H1 (cell line): ENCODE measurements around the gene TRIAP1. TPM values are rescaled to one million over a fixed set of nuclear protein-coding genes. Genes with fewer than 3 reads are reported as not detected.

Experiments used
- CTCF ChIA-PET: fragments of 300-600 bp; sonication (Branson Sonifier 250); formaldehyde crosslinking; loops from one replicate; lab custom pipeline; 2021; ENCODE audit not compliant: partially characterized antibody; lab: Charles Lee
- POLR2A ChIA-PET: fragments of 300-600 bp; sonication (Branson Sonifier 250); formaldehyde crosslinking; loops from one replicate; lab custom pipeline; 2021; ENCODE audit warnings: inconsistent platforms; ENCODE audit not compliant: partially characterized antibody; lab: Charles Lee
- DNase-seq, 2 experiments: peaks; one replicate each; pipeline versions ENCODE4 v3.0.0 to v3.0.0-alpha.2; 2010 to 2022; ENCODE audit warnings: low spot score in 2 of 2, low read depth in 1 of 2, mixed read lengths in 1 of 2
- FAIRE-seq: peaks from 2 replicates; lab custom pipeline; 2011; peaks lifted over from hg19 to GRCh38; lab: Jason Lieb, UNC
- H2AFZ ChIP-seq: 2 replicates; pipeline ENCODE4 v1.8.1; 2012; ENCODE audit warnings: low read length, inconsistent platforms
- H2AK5ac ChIP-seq: 2 replicates; pipeline ENCODE4 v1.6.1; 2013; ENCODE audit warnings: low read depth, low read length
- H2BK120ac ChIP-seq: replicated peaks from 2 replicates; pipeline ENCODE3; 2013; ENCODE audit warnings: low read depth, low read length, inconsistent platforms
- H2BK12ac ChIP-seq: 2 replicates; pipeline ENCODE4 v1.6.1; 2013; ENCODE audit warnings: low read depth, low read length
- H2BK15ac ChIP-seq: 2 replicates; pipeline ENCODE4 v1.6.1; 2013; ENCODE audit warnings: low read length
- H2BK20ac ChIP-seq: 2 replicates; pipeline ENCODE4 v1.6.1; 2013; ENCODE audit warnings: low read length
- H2BK5ac ChIP-seq: 2 replicates; pipeline ENCODE4 v1.6.1; 2013; ENCODE audit warnings: low read depth, low read length
- H3K14ac ChIP-seq: 2 replicates; pipeline ENCODE4 v1.6.1; 2013; ENCODE audit warnings: inconsistent platforms; ENCODE audit not compliant: insufficient read length
- H3K18ac ChIP-seq: 2 replicates; pipeline ENCODE4 v1.6.1; 2013; ENCODE audit warnings: low read length; ENCODE audit errors: extremely low read depth
- H3K23ac ChIP-seq: 2 replicates; pipeline ENCODE4 v1.6.1; 2013; ENCODE audit warnings: inconsistent platforms; ENCODE audit not compliant: insufficient read length
- H3K23me2 ChIP-seq: 2 replicates; pipeline ENCODE4 v1.6.1; 2013; ENCODE audit warnings: low read depth, low read length
- H3K27ac ChIP-seq: 2 replicates; pipeline ENCODE4 v1.6.1; 2011; ENCODE audit warnings: low read depth, low read length, inconsistent platforms
- H3K27me3 ChIP-seq, 4 experiments: replicated peaks in 1 of 4; 1 replicate in 1 of 4; 2 replicates in 3 of 4; pipeline versions ENCODE4 v1.6.1 to v1.8.1; 2011 to 2013; ENCODE audit warnings: low read length in 3 of 4, mild to moderate bottlenecking in 3 of 4, inconsistent platforms in 2 of 4, mixed read lengths in 2 of 4, moderate library complexity in 1 of 4; ENCODE audit not compliant: control insufficient read depth in 3 of 4, insufficient read depth in 3 of 4; ENCODE audit errors: extremely low read depth in 1 of 4
- H3K36me3 ChIP-seq, 4 experiments: 2 replicates each; pipeline versions ENCODE4 v1.6.1 to v1.8.1; 2011 to 2013; ENCODE audit warnings: mild to moderate bottlenecking in 4 of 4, low read length in 3 of 4, moderate library complexity in 2 of 4, control low read depth in 1 of 4, inconsistent platforms in 1 of 4; ENCODE audit not compliant: insufficient read depth in 4 of 4, control insufficient read depth in 2 of 4
- H3K4ac ChIP-seq: replicated peaks from 2 replicates; pipeline ENCODE3; 2013; ENCODE audit warnings: low read length, low read depth, mixed read lengths, inconsistent platforms; ENCODE audit not compliant: insufficient read length
- H3K4me1 ChIP-seq, 4 experiments: replicated peaks in 1 of 4; 1 replicate in 1 of 4; 2 replicates in 3 of 4; pipeline versions ENCODE4 v1.6.1 to v1.8.1; 2011 to 2013; ENCODE audit warnings: low read length in 3 of 4, inconsistent platforms in 2 of 4, mixed read lengths in 1 of 4; ENCODE audit not compliant: insufficient read depth in 4 of 4, control insufficient read depth in 3 of 4
- H3K4me2 ChIP-seq, 2 experiments: 2 replicates each; pipeline versions ENCODE4 v1.6.1 to v1.8.1; 2011 to 2013; ENCODE audit warnings: low read depth in 2 of 2, low read length in 2 of 2, control low read depth in 1 of 2, inconsistent platforms in 1 of 2, mild to moderate bottlenecking in 1 of 2; ENCODE audit not compliant: insufficient read depth in 1 of 2
- H3K4me3 ChIP-seq, 4 experiments: fragments of 200-600, 300-600 bp in 1 of 4; sonication (generic), shearing (Covaris generic), sonication (Bioruptor Twin) in 1 of 4; 2 replicates each; pipeline versions ENCODE4 v1.5.1 to v1.8.1; 2011 to 2016; ENCODE audit warnings: low read length in 4 of 4, low read depth in 3 of 4, control low read depth in 2 of 4, inconsistent platforms in 2 of 4, mild to moderate bottlenecking in 2 of 4, mixed read lengths in 1 of 4, moderate library complexity in 1 of 4; ENCODE audit not compliant: insufficient read depth in 2 of 4; ENCODE audit errors: extremely low read depth in 1 of 4
- H3K56ac ChIP-seq: replicated peaks from 2 replicates; pipeline ENCODE3; 2013; ENCODE audit warnings: low read depth, mild to moderate bottlenecking, mixed read lengths, low read length, inconsistent platforms; ENCODE audit not compliant: insufficient read length
- H3K79me1 ChIP-seq: 2 replicates; pipeline ENCODE4 v1.6.1; 2013; ENCODE audit warnings: low read depth, low read length, control low read depth
- H3K79me2 ChIP-seq, 2 experiments: 2 replicates each; pipeline versions ENCODE4 v1.6.1 to v1.8.1; 2012 to 2013; ENCODE audit warnings: low read length in 2 of 2, mild to moderate bottlenecking in 2 of 2, inconsistent platforms in 1 of 2; ENCODE audit not compliant: insufficient read depth in 2 of 2, control insufficient read depth in 1 of 2
- H3K9ac ChIP-seq, 4 experiments: replicated peaks in 1 of 4; 1 replicate in 1 of 4; 2 replicates in 3 of 4; pipeline versions ENCODE4 v1.6.1 to v1.8.1; 2011 to 2013; ENCODE audit warnings: low read depth in 3 of 4, low read length in 3 of 4, control low read depth in 2 of 4, mild to moderate bottlenecking in 2 of 4, moderate library complexity in 2 of 4, inconsistent platforms in 1 of 4; ENCODE audit errors: extremely low read depth in 1 of 4
- H3K9me3 ChIP-seq, 2 experiments: 2 replicates each; pipeline versions ENCODE4 v1.6.1 to v1.8.1; 2012 to 2013; ENCODE audit warnings: mild to moderate bottlenecking in 2 of 2, moderate library complexity in 2 of 2, control low read depth in 1 of 2, inconsistent platforms in 1 of 2, low read depth in 1 of 2, low read length in 1 of 2, mixed read lengths in 1 of 2; ENCODE audit not compliant: insufficient read depth in 2 of 2
- H4K20me1 ChIP-seq, 2 experiments: replicated peaks in 1 of 2; 2 replicates each; pipeline versions ENCODE3 to v1.8.1; 2011 to 2013; ENCODE audit warnings: inconsistent platforms in 2 of 2, low read length in 2 of 2, mild to moderate bottlenecking in 1 of 2; ENCODE audit not compliant: insufficient read depth in 2 of 2, control insufficient read depth in 1 of 2
- H4K5ac ChIP-seq: 2 replicates; pipeline ENCODE4 v1.6.1; 2013; ENCODE audit warnings: low read length, low read depth, mixed read lengths, inconsistent platforms; ENCODE audit not compliant: insufficient read length
- H4K8ac ChIP-seq: 2 replicates; pipeline ENCODE4 v1.8.0; 2013; ENCODE audit warnings: mild to moderate bottlenecking, moderate library complexity, low read length, inconsistent platforms; ENCODE audit not compliant: insufficient read depth; ENCODE audit errors: extremely low read depth
- H4K91ac ChIP-seq: replicated peaks from 2 replicates; pipeline ENCODE3; 2013; ENCODE audit warnings: low read length, mixed read lengths, inconsistent platforms; ENCODE audit not compliant: insufficient read length
- BRCA1 ChIP-seq: IDR thresholded peaks from 2 replicates; pipeline ENCODE4 v1.6.1; 2012; ENCODE audit warnings: low read depth, low read length, improper control_type of control experiment
- CBX5 ChIP-seq: fragments of 300-800, 300-1000 bp; sonication (generic); IDR thresholded peaks from 2 replicates; pipeline ENCODE4 v1.7.1; 2016; ENCODE audit warnings: antibody characterized with exemption, low read length, low read depth
- CEBPB ChIP-seq: IDR thresholded peaks from 2 replicates; pipeline ENCODE4 v1.6.1; 2012; ENCODE audit warnings: low read depth, low read length
- E2F6 ChIP-seq: IDR thresholded peaks from 2 replicates; pipeline ENCODE4 v1.6.1; 2012; ENCODE audit warnings: inconsistent platforms
- EZH2 ChIP-seq: fragments of 200-600 bp; sonication (generic); IDR thresholded peaks from 2 replicates; pipeline ENCODE4 v1.7.1; 2012; ENCODE audit warnings: low read depth, mild to moderate bottlenecking, moderate library complexity, low read length, inconsistent platforms; ENCODE audit not compliant: severe bottlenecking
- FOSL1 ChIP-seq: IDR thresholded peaks from 2 replicates; pipeline ENCODE4 v1.6.1; 2011; ENCODE audit warnings: mild to moderate bottlenecking, low read depth, low read length, moderate library complexity; ENCODE audit not compliant: insufficient read depth
- JUND ChIP-seq: IDR thresholded peaks from 2 replicates; pipeline ENCODE4 v1.6.1; 2011; ENCODE audit warnings: mild to moderate bottlenecking, improper control_type of control experiment, low read length
- MAX ChIP-seq: IDR thresholded peaks from 2 replicates; pipeline ENCODE4 v1.6.1; 2012; ENCODE audit warnings: inconsistent platforms
- POLR2A ChIP-seq, 2 experiments: IDR thresholded peaks; 1 replicate in 1 of 2; 2 replicates in 1 of 2; pipeline ENCODE4 v1.6.1; 2011; ENCODE audit warnings: low read depth in 2 of 2, low read length in 2 of 2, mild to moderate bottlenecking in 2 of 2; ENCODE audit errors: control extremely low read depth in 1 of 2
- SAP30 ChIP-seq: fragments of 300-600 bp; sonication (generic); IDR thresholded peaks from 2 replicates; pipeline ENCODE4 v1.7.1; 2012; ENCODE audit warnings: low read length, moderate library complexity, mild to moderate bottlenecking, inconsistent platforms; ENCODE audit not compliant: insufficient read depth, insufficient replicate concordance
- SP1 ChIP-seq: IDR thresholded peaks from 2 replicates; pipeline ENCODE4 v1.6.1; 2011; ENCODE audit warnings: low read depth, low read length
- TAF1 ChIP-seq: IDR thresholded peaks from 2 replicates; pipeline ENCODE4 v1.6.1; 2011; ENCODE audit warnings: mild to moderate bottlenecking, low read depth, low read length
- WGBS, 2 experiments: shearing (Covaris generic) in 1 of 2; methylation state at CpG; one replicate each; pipeline versions ENCODE4 v1.1.6 to v1.1.7; 2013 to 2015; ENCODE audit warnings: low lambda C conversion rate in 2 of 2, mixed read lengths in 2 of 2, inconsistent platforms in 1 of 2, low coverage in 1 of 2, missing lambda C conversion rate in 1 of 2; ENCODE audit not compliant: insufficient replicate concordance in 2 of 2, insufficient coverage in 1 of 2, insufficient read length in 1 of 2; ENCODE audit errors: extremely low coverage in 1 of 2, missing lambda C conversion rate in 1 of 2; 5-methylcytosine and 5-hydroxymethylcytosine counted together
- polyA plus RNA-seq, 7 experiments: library from polyadenylated mRNA; depleted of rRNA in 3 of 7; stranded (reverse) in 5 of 7; unstranded in 2 of 7; fragments of >200 nt in 5 of 7; fragments of 200-250 nt in 2 of 7; gene quantifications; 1 replicate in 5 of 7; 2 replicates in 1 of 7; 4 replicates in 1 of 7; pipeline versions ENCODE4 v1.2.1 to v1.2.3, GENCODE V29; 2011 to 2013; ENCODE audit warnings: missing spikeins in 2 of 7, mixed read lengths in 2 of 7
- total RNA-seq: library from RNA; stranded (reverse); fragmentation: NEBNext Ultra II Directional; extraction: Animal tissue kit (Norgen Biotek cat#: 25700); gene quantifications from 2 replicates; pipeline ENCODE4 v1.2.1, GENCODE V29; 2021

The TRIAP1 gene
- total and polyA plus RNA-seq, 2 of the 8 experiments (the other 6 are each of a cell fraction or from before 2014, with no cell fraction given): 42.0 to 63.4 TPM

- Histone ChIP-seq H2AK5ac (no peak overlapping the region), H2BK20ac (no peak overlapping the region), H3K4me3 (peak overlapping the region; percentile 76 to 97 (median 78)), H3K9ac (peak overlapping the region; percentile 57 to 75 (median 69); a peak in 5 of 7 replicates), H3K4ac (peak overlapping the region; percentile 20), H2BK12ac (no peak overlapping the region), H3K27me3 (no peaks in the 10 kb centered on the region), H3K14ac (no peak overlapping the region), H4K91ac (no peak overlapping the region), H3K18ac (peak overlapping the region; percentile 73; the same call in 1 of the 2 replicates), H3K23me2 (peaks cover 5% of the 10 kb centered on the region), H3K27ac (peak overlapping the region; percentile 72; the same call in 1 of the 2 replicates), H4K5ac (no peak overlapping the region), H3K79me1 (peaks cover 3% of the 10 kb centered on the region), H3K79me2 (peaks cover 0 to 49% of the 10 kb centered on the region in 2 experiments; a peak in 3 of 4 replicates), H2BK120ac (no peak overlapping the region), H3K4me2 (peak overlapping the region; percentile 78 to 83), H3K4me1 (peaks cover 0 to 5% (median 0%) of the 10 kb centered on the region in 4 experiments; a peak in 2 of 7 replicates), H3K36me3 (peaks cover 22 to 30% (median 24%) of the 10 kb centered on the region in 4 experiments), H3K56ac (peak overlapping the region; percentile 34), H4K8ac (no peak overlapping the region; the same call in 1 of the 2 replicates), H2BK5ac (0 out of 2 replicates have a peak overlapping the region, but pooled peaks have one; percentile 64), H4K20me1 (peaks cover 10 to 18% of the 10 kb centered on the region in 2 experiments), H3K23ac (no peak overlapping the region), H2BK15ac (no peak overlapping the region), H3K9me3 (no peaks in the 10 kb centered on the region), H2AFZ (no peak overlapping the region)
- 11% methylated on average over 23 of the region's 23 CpGs; no CpG with 5 or more reads in 1 of the 2 experiments for WGBS, 2 experiments
- FAIRE-seq (no peak), DNase-seq (peak in 1 of 2 experiments; percentile 59)
- ChIA-PET CTCF (interaction anchor here (0.6 to 9.3 kb wide), 19 partner anchors 12 to 233 kb away, joined by 3 to 152 read pairs (median 4); partner anchors contain the start of genes COX6A1, DYNLL1, GATC and PLA2G1B), POLR2A (interaction anchor here (0.6 to 18.7 kb wide), 26 partner anchors 8 to 449 kb away, joined by 3 to 365 read pairs (median 4); partner anchors contain the start of genes COX6A1, DYNLL1, GATC and RNF10)
- TF ChIP-seq FOSL1 (no peak), TAF1 (peak; percentile 32; the same call in 1 of the 2 replicates), SP1 (peak; percentile 86), SAP30 (peak; percentile 88), POLR2A (IDR thresholded peaks at IDR 0.05; ENCODE audit: control extremely low read depth in 1 of 2, low read depth in 2 of 2, low read length in 2 of 2) (peak in 1 of 2 experiments; percentile 25; a peak in 1 of 3 replicates), BRCA1 (no peak), CBX5 (no peak), EZH2 (no peak), MAX (no peak), CEBPB (no peak), JUND (no peak), E2F6 (no peak)
These were observed 22.2 kb upstream of the TRIAP1 start for GRCh38 chr12:120468325-120468820.
